NCI-H69 (cell line): ENCODE measurements around the gene U2AF1.
"Not testable (repeated sequence)": the region's sequence is repeated elsewhere in the genome, so short reads cannot be mapped to it uniquely, and the experiment has no call there.

Source experiments
- DNase-seq: peaks from one replicate; lab custom pipeline; 2025; lab: John Stamatoyannopoulos, UW

The U2AF1 gene

GRCh38 chr21:43106965-43107793, at the start of gene U2AF1:
TSS of gene U2AF1 (minus strand) at chr21:43107570. CDS start at chr21:43107494, 76 bp downstream.
- not testable (repeated sequence) for DNase-seq

DNA sequence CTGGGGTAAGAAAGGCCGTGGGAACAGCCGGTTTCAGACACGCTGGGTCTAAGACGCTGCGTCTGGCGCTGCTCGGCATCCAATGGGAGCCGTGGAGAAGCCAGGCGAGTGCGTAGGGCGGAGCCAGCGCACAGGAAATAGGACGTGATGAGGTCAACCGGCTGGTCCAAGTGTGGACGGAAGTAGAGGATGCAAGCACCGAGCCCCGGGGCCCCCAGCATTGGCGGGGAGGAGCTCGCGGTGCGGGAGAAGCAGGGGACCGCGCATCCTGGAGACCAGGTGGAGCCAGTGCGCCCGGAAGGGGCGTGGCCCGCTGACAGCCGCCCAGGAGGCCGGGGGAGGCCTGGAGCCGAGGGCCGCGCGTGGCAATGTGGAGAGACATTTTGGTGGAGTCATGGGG, 46.2 kb upstream of the U2AF1 start:
- DNase-seq, result not testable (repeated sequence)

DNA sequence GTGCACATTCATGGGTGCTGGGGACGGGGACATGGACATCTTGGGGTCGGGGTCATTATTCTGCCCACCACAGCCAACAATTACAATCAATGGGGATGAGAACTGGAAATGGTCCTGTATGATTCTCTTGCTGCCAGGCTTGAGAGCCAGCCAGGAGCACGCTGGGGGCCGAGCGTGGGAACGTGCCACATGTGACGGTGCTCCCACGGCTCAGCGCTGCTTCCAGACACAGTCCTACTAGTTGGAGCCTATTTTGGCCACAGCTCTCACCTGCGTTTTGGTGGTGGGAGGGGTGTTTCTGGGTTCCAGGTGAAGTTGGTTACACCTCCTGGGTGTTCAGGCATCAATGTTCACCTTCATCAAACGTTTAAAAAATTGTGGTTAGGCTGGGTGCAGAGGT, 42.0 kb upstream of the U2AF1 start:
- DNase-seq, result not testable (repeated sequence)

- DNase-seq, result not testable (repeated sequence)
Measured at GRCh38 chr21:43147999-43148398, 40.6 kb upstream of the U2AF1 start.

DNA sequence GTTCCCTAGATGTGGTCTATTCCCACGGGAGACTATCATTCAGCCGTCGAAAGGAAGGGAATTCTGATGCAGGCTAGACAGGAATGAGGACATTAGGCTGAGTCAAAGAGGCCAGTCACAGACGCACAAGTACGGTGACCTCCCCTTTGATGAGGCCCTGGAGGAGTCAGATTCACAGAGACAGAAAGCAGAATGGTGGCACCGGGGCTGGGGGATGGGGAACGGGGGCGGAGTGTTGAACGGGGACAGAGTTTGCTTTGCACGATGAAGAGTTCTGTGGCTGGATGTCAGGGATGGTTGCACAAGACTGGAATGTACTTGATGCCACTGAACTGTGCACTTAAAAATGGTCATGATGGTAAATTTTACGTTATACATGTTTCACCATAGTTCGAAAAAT, 39.3 kb upstream of the U2AF1 start:
- DNase-seq, result not testable (repeated sequence)

DNA sequence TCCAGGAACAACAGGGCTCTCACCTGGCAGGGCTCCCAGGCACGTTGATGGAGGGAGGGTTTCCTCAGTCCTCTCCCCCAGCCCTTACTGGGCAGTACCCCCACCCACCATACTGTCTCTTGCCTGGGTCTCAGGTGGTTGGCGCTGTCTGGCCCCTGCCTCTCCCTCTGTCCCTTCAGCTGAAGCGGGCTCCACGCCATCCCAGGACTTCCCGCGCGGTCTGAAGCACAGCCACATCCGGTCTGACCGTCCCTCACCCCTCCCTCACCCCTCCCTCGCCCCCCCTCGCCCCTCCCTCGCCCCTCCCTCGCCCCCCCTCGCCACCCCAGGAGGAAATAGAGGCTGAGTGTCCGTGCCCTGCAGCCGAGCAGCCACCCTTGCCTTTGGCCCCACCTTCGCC, 34.0 kb upstream of the U2AF1 start:
- not testable (repeated sequence) for DNase-seq

DNA sequence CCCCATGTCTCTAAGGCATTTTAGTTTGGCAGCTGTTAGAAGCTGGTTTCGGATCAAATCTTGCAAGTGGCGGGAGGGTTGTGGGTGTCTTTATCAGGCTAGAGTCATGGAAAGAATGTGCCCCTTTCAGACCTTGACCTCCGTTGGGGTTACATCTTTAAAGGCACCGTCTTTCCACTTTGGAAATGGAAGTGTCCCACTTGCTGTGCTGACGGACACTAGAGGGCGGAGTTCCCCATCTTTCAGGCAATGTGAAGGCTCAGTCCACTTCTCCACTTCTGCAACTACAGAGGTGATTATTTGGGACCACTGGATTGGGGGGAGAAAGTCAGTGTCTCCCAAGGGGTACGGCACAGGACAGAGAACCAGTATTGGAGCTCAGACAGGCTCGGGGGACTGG, 31.6 kb upstream of the U2AF1 start:
- not testable (repeated sequence) for DNase-seq

DNA sequence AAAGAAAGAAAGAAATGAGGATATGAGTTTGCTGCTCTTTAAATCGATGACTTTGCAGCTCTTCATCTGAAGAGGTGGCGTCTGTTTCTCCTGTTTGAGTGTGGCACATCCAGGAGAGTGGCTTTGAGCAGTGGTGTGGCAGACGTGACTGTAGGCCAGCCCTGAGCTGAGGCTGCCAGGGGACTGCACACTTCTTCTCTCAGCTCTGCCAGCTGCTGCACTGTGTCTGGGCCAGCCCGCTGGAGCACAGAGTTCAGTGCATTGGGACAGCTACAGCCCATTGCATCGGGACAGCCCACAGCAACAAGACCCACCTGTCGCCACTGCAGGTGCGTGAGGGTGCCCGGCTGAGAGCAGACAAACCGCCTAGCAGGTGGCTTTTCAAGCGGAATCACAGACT, 27.1 kb upstream of the U2AF1 start:
- DNase-seq, result not testable (repeated sequence)

GRCh38 chr21:43130094-43130493, 22.7 kb upstream of the U2AF1 start:
- not testable (repeated sequence) for DNase-seq

- DNase-seq, result not testable (repeated sequence)
Measured at GRCh38 chr21:43115956-43116355, 8.6 kb upstream of the U2AF1 start.

GRCh38 chr21:43114483-43114882, 7.1 kb upstream of the U2AF1 start:
- DNase-seq, result not testable (repeated sequence)

- DNase-seq, result not testable (repeated sequence)
Measured at GRCh38 chr21:43109006-43109405, 1.6 kb upstream of the U2AF1 start.

DNA sequence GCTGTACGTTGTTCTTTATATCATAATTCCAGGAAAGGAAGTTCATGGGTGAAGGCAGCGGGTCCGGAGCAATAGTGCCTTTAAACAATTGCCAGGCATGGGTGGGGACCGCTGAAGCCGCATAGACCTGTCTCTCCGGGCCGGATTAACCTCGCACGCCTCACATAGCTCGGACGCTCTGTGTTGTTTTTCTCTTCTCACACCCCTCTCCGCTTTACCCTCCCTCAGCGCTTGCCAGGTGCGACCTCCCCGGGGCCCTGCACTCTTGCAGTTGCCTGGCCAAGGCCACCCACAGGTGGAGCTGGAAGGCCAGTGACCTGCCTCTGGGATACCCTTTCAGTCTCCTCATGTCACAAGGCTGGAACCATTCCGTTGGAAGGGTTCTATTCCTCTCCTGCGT, 807 bp upstream of the U2AF1 start:
- not testable (repeated sequence) for DNase-seq

GRCh38 chr21:43107794-43108137, 396 bp upstream of the U2AF1 start:
- not testable (repeated sequence) for DNase-seq

GRCh38 chr21:43104642-43105041, 2.7 kb downstream of the U2AF1 start:
- DNase-seq, result not testable (repeated sequence)

DNA sequence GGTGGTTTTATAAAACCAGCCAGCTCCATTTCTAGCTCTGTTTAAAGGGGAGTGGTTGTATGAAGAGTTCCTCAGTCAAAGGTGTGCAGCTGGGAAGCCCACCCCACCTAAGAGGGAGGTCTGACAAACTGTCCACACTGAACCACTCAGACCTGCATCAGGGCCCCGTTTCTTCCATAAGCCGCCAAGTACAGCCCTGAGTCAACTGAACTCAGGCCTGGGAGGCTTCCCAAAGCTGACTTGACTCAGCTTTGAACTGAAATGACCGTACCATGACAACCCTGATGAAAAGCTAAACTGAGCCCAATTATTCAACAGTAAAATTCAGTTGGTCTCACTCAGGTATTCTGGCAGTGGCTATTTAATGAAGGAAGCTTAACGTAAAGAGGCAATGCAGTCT, 5.1 kb downstream of the U2AF1 start:
- not testable (repeated sequence) for DNase-seq

- not testable (repeated sequence) for DNase-seq
Measured at GRCh38 chr21:43101676-43102075, 5.7 kb downstream of the U2AF1 start.

GRCh38 chr21:43101000-43101399, 6.4 kb downstream of the U2AF1 start:
- not testable (repeated sequence) for DNase-seq

DNA sequence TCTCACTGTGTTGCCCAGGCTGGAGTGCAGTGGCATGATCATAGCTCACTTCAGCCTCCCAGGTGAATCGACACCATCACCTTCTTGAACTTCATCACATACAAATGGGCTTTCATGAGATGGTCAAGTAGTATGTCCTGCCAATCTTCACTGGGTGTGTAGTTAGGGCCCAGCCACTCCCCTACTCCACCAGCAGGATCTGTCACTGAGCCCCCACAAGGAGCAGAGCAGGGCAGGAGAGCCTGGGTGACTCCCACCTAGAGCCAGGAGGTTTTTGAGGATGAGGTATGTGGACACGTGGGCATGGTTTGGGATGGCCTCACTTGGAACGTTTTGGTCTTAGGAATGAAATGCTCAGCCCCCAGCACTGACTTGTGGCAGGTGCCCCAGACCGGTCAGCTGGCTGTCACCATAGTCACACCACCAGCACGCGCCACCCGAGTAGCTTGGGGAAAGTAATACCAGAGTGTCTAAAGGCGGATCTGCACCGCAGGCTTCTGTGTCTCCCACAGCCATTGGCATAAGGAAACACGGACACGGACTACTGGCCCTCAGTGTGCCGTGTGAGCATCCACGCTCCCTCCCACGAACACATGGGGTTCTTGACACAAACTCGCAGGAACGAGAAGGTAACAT, 15.3 kb downstream of the U2AF1 start:
- DNase-seq, result not testable (repeated sequence)

- not testable (repeated sequence) for DNase-seq
Measured at GRCh38 chr21:43090947-43091346, 16.4 kb downstream of the U2AF1 start.

- not testable (repeated sequence) for DNase-seq
Measured at GRCh38 chr21:43089463-43089862, 17.9 kb downstream of the U2AF1 start.

DNA sequence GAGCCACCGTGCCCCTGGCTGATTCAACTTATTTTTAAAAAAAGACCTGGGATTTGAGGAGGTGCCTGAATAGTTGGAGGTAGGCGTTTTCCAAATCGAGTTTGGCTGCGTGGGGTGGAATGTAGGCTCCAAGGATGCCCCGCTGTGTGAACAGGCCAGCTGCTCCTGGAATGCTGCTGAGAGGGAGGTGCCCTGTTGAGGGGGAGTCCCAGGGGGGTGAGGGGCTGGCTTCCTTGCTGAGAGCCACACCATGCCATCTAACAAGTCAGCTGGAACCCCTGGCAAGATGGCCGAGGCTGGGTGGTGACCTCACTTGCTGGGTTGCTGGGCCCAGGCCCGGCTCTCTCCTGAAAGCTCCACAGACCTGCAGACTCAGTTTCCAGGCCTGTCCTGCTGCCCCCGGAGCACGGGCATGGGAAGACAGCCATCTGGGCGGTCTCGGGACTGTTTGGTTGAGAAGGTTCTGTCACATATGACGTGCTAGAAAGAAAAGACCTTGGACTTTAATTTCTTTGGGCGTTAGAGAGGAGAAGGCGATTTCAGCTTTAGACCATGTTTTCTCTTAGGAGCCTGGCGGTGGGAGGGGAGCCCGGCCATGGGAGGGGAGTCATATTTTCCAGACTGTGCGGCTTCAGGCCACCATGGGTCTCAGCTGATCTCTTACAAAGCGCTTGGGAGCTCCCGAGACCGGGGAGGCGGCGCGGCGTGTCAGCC, 24.6 kb downstream of the U2AF1 start:
- not testable (repeated sequence) for DNase-seq

DNA sequence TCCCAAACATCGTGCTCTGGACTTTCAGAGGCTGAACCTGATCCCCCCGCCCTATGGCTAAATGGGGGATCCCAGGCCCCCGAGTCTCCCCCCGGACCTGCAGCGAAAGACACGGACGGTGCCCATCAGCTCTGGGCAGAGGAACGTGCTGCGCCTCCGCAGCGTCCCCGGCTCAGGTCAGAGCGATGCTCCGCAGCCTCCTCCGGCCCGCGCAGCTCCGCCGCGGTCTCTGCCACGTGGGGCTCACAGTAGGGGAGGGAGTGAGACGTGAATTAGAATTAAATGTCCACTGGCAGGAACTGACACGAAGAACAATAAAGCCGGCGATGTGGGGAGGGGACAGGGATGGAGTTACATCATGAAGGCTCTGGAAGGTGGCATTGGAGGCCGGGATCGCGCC, 30.7 kb downstream of the U2AF1 start:
- not testable (repeated sequence) for DNase-seq
